GM18499 (cell line): Measurements from ENCODE around the gene ZNF394.

Source experiments
- ATAC-seq: cut with Tn5 transposase; IDR thresholded peaks from one replicate; pipeline ENCODE4 v1.9.1; 2021; ENCODE audit warnings: moderate number of reproducible peaks; ENCODE audit not compliant: insufficient read depth, unreplicated experiment

Gene ZNF394

GRCh38 chr7:99497766-99498545 is 2.1 kb downstream of the ZNF394 start:
- no peak for ATAC-seq

- ATAC-seq, result no peak
These were observed 6.3 kb downstream of the ZNF394 start for GRCh38 chr7:99493823-99494222.

- no peak for ATAC-seq
These were observed 9.2 kb downstream of the ZNF394 start for GRCh38 chr7:99490878-99491277.

- no peak for ATAC-seq
These were observed 10.8 kb downstream of the ZNF394 start for GRCh38 chr7:99489235-99489634.

- no peak for ATAC-seq
These were observed 15.0 kb downstream of the ZNF394 start for GRCh38 chr7:99485094-99485493.

GRCh38 chr7:99478464-99479440 is 21.3 kb downstream of the ZNF394 start:
- no peak for ATAC-seq

GRCh38 chr7:99476107-99476506 is 24.0 kb downstream of the ZNF394 start:
- no peak for ATAC-seq

- peak; percentile 8 for ATAC-seq
These were observed 26.8 kb downstream of the ZNF394 start for GRCh38 chr7:99473315-99473596.

GRCh38 chr7:99472561-99473314 is 27.3 kb downstream of the ZNF394 start, which contains the start of gene ZNF789:
TSS of gene ZNF789 (plus strand) at chr7:99472890. CDS start at chr7:99476457, 3,567 bp downstream.
- peak; percentile 54 for ATAC-seq

GRCh38 chr7:99469381-99470065 is 30.6 kb downstream of the ZNF394 start:
- no peak for ATAC-seq

GRCh38 chr7:99468336-99468918 is 31.7 kb downstream of the ZNF394 start:
- ATAC-seq, result no peak

GRCh38 chr7:99465421-99465768 is 34.7 kb downstream of the ZNF394 start:
- no peak for ATAC-seq

GRCh38 chr7:99461221-99461620 is 38.9 kb downstream of the ZNF394 start:
- ATAC-seq, result no peak

GRCh38 chr7:99460651-99461050 is 39.4 kb downstream of the ZNF394 start:
- no peak for ATAC-seq

- ATAC-seq, result no peak
These were observed 41.0 kb downstream of the ZNF394 start for GRCh38 chr7:99459087-99459486.

GRCh38 chr7:99457650-99458493 is 42.2 kb downstream of the ZNF394 start:
- no peak for ATAC-seq

GRCh38 chr7:99457050-99457649 is 42.9 kb downstream of the ZNF394 start:
- no peak for ATAC-seq

- ATAC-seq, result no peak
These were observed 43.8 kb downstream of the ZNF394 start for GRCh38 chr7:99456288-99456687.

GRCh38 chr7:99455874-99456273 is 44.2 kb downstream of the ZNF394 start:
- no peak for ATAC-seq
